DMS114 treated with DMSO at 0.1 percent for 48 hours (cell line): Measurements from ENCODE around the gene SNRPB.
"Not testable (repeated sequence)": the region's sequence is repeated elsewhere in the genome, so short reads cannot be mapped to it uniquely, and the experiment has no call there.

Experiments used
- DNase-seq: peaks from one replicate; lab custom pipeline; 2025; ENCODE audit not compliant: unreplicated experiment; lab: John Stamatoyannopoulos, UW

Gene SNRPB

DNA sequence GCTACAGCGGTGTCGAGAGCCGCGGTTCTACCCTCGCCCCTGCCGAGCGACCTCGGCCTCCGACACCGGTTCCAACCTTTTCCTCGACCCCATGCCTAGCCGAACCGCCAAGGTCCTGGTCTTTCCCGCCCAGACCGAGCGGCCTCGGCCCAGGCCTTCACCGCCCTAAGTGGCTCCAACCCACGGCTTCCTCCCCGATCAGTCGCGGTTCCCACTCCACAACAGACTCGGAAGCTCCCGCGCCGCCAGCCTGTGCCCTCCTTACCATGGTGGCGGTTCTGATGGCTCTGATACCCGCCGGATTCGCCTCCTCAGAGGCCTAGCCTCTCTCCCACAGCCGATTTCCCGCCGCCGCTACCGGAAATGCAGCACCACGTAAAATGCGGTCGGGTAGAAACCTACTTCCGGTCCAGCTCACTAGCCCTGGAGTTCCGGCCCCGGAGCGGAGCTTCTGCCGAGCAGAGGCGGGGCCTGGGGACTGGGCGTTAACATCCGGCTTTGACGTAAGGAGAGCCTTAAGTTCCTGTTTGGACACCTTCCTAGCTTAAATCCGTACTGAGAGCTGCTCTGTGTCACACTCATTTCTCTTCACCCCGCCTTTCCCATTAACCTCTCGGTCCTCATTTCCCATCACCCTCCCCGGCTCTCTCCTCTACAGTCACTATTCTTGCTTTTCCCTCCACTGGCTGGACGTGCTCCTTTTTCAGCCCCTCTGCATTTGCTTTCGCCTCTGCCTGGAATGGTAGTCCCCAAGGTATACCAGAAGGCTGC lies at the start of gene SNRPB:
SNRPB (minus strand) TSS at position 367 of the 771 bp plus-strand sequence; CDS start at position 268, 99 bp downstream.
- DNase-seq: peak; percentile 97

- no peak for DNase-seq
Measured at GRCh38 chr20:2519115-2519809, 48.7 kb upstream of the SNRPB start.

- DNase-seq: no peak
Measured at GRCh38 chr20:2518558-2518957, 48.0 kb upstream of the SNRPB start.

GRCh38 chr20:2518096-2518495 lies 47.5 kb upstream of the SNRPB start:
- no peak for DNase-seq

DNA sequence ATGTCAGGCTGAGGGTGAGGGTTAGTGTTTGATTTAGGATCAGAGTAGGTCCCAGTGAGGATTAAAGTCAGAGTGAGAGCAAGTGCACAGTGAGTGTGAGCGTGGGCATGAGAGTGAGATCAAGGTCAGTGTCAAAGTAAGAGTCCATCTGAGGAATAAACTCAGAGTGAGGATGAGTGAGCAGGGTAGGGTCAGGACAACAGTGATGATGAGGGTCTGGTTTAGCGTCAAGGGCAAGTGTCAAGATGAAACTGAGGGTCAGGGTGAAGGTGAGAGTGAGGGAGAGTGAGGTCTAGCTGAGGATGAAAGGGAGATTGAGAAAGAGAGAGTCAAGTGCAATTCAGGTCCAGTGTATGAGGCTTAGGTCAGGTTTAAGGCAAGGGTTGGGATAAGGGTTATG lies 45.8 kb upstream of the SNRPB start:
- DNase-seq: no peak

DNA sequence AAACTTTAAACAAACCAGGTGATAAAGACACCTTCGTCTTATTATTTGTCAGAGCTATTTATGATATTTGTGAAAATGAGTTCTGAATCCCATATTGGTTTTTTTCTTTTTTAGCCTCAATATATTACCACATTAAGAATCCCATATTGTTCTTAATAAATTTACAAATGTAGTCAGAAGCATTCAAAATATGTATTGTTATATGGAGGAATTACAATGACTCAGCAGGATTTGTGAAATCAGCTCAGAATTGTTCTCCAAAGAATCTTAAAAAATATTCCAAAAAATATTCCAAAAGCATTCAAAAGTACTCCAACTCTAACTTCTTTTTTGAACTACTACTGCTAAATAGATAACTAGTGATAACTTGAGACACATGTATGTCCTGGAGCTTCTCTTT lies 44.6 kb upstream of the SNRPB start:
- no peak for DNase-seq

DNA sequence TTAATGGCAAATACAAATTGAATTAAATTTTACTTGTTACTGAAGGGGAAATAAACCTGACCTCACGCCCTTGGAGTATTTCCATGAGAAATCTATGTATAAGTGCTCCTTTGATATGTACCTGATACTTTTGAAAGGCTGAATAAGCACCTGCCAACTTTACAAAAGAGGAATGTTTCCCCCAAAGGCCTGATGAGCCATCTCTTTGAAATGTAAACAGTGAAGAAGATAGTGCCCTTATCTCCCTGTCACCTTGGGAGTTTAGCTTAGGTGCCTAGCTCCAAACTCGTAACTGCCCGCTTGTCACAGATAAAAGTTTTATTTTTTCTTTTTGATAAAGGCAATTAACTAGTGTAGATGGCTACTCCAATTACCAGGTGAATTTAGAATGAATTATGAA lies 39.2 kb upstream of the SNRPB start:
- DNase-seq: no peak

DNA sequence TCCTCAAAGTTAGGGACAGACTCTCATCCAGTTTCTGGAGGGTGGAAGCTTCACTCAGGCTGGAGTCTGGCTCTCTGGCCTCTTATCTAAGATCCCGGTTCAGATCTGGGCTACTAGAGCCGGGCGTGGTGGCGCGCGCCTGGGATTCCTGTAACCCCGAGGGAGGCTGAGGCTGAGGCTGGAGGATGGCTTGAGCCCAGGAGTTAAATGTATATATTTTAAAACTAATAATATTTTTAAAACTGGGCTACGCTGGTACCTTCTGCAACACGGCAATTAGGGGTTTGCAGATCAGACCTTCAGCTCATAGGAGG lies 38.8 kb upstream of the SNRPB start:
- no peak for DNase-seq

GRCh38 chr20:2508631-2509467 lies 38.3 kb upstream of the SNRPB start, which contains the start of gene ZNF343:
TSS of gene ZNF343 (minus strand) at chr20:2508915. CDS start at chr20:2493895, 15,020 bp downstream.
- DNase-seq: peak; percentile 86

DNA sequence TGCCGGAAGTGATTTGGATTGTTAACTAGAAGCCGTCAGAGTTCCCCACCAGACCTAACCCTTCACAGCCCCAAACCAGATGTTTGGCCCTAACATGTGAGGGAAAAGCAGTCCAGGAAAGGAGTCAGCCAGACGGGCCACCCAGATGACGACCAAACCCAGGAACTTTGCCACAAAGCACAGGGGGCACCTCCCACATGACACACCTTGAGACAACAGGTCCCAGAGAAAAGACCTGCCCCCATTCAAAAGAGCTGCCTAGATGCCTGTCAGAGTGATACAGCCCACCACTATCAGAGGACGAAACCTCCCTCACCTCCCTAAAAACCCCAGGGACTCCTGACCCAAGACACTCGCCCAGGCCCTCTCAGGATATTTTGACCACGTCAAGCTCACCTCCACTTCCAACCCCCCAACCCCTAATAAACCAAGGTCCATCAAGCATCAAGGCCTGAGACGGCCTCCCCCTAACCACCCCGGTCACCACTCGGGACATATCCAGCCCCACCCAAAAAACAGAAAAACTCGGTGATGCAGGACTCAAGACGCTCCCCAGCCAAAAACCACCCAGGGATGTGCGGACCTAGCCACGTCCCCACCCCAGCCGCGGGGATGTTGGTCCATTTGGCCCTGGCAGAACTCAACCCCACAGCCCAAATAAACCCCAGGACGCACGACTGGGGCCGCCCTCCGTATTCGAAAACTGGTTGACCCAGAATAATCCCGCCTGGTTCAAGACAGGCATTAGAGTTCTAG lies 37.5 kb upstream of the SNRPB start:
- no peak for DNase-seq

GRCh38 chr20:2507464-2507863 lies 36.9 kb upstream of the SNRPB start:
- DNase-seq: no peak

DNA sequence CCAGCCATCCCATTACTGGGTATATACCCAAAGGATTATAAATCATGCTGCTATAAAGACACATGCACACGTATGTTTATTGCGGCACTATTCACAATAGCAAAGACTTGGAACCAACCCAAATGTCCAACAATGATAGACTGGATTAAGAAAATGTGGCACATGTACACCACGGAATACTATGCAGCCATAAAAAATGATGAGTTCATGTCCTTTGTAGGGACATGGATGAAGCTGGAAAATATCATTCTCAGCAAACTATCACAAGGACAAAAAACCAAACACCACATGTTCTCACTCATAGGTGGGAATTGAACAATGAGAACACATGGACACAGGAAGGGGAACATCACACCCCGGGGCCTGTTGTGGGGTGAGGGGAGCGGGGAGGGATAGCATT lies 35.8 kb upstream of the SNRPB start:
- not testable (repeated sequence) for DNase-seq

DNA sequence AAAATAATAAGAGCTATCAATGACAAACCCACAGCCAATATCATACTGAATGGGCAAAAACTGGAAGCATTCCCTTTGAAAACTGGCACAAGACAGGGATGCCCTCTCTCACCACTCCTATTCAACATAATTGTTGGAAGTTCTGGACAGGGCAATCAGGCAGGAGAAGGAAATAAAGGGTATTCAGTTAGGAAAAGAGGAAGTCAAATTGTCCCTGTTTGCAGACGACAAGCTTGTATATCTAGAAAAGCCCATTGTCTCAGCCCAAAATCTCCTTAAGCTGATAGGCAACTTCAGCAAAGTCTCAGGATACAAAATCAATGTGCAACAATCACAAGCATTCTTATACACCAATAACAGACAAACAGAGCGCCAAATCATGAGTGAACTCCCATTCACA lies 34.2 kb upstream of the SNRPB start:
- not testable (repeated sequence) for DNase-seq

GRCh38 chr20:2502808-2503384 lies 32.3 kb upstream of the SNRPB start:
- not testable (repeated sequence) for DNase-seq

- DNase-seq: no peak
Measured at GRCh38 chr20:2485661-2486060, 15.1 kb upstream of the SNRPB start.

GRCh38 chr20:2485080-2485479 lies 14.5 kb upstream of the SNRPB start:
- DNase-seq: no peak

DNA sequence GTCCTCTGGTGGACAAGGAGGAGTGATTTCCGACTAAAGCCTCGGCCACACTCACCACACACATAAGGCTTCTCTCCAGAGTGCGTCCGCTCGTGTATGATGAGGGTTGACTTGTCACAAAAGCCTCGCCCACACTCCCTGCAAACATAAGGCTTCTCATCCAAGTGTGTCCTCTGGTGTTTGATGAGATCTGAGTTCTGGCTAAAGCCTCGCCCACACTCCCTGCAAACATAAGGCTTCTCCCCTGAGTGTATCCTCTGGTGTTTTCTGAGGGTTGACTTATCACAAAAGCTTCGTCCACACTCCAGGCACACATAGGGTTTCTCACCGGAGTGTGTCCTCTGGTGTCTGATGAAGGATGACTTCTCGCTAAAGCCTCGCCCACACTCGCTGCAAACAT lies 12.9 kb upstream of the SNRPB start:
- DNase-seq: no peak

GRCh38 chr20:2480381-2480780 lies 9.8 kb upstream of the SNRPB start:
- DNase-seq: no peak

GRCh38 chr20:2476742-2477615 lies 6.4 kb upstream of the SNRPB start:
- DNase-seq: no peak
